A673 (cell line): ENCODE data around the gene CIAO3. TPM values are rescaled to one million over a fixed set of nuclear protein-coding genes. Genes with fewer than 3 reads are reported as not detected.

Experiments used
- BruUV-seq: library from RNA; stranded (reverse); fragments of 400-500 nt; replicated peaks from 2 replicates; lab custom pipeline; 2021; lab: Mats Ljungman, UMichigan
- CTCF ChIA-PET: fragments of 300-600 bp; sonication (Branson Sonifier 250); formaldehyde crosslinking; loops from one replicate; lab custom pipeline; 2022; ENCODE audit warnings: antibody characterized with exemption; lab: Charles Lee
- POLR2A ChIA-PET: fragments of 300-600 bp; sonication (Branson Sonifier 250); formaldehyde crosslinking; loops from one replicate; lab custom pipeline; 2022; ENCODE audit warnings: antibody characterized with exemption; ENCODE audit not compliant: low non-redundant PET; lab: Charles Lee
- DNase-seq: peaks from one replicate; pipeline ENCODE4 v3.0.0-alpha.2; 2015; ENCODE audit warnings: low spot score
- H3K27ac ChIP-seq: fragments of 200-600 bp; sonication (generic); 2 replicates; pipeline ENCODE4 v1.5.1; 2016; ENCODE audit warnings: mixed run types, low read depth, mild to moderate bottlenecking, mixed read lengths, antibody characterized with exemption, low read length; ENCODE audit not compliant: poor library complexity, severe bottlenecking
- H3K27me3 ChIP-seq: fragments of 200-600 bp; sonication (generic); replicated peaks from 2 replicates; pipeline ENCODE4 v1.6.1; 2017; ENCODE audit warnings: mixed run types, low read depth, mild to moderate bottlenecking, mixed read lengths, antibody characterized with exemption, low read length; ENCODE audit not compliant: insufficient read depth, poor library complexity
- H3K36me3 ChIP-seq: fragments of 200-600 bp; sonication (generic); 2 replicates; pipeline ENCODE4 v1.6.1; 2016; ENCODE audit warnings: mixed run types, mild to moderate bottlenecking, mixed read lengths, antibody characterized with exemption, low read length; ENCODE audit not compliant: insufficient read depth, poor library complexity, severe bottlenecking
- H3K4me1 ChIP-seq: fragments of 200-600 bp; sonication (generic); 2 replicates; pipeline ENCODE4 v1.6.1; 2017; ENCODE audit warnings: mixed run types, mild to moderate bottlenecking, mixed read lengths, antibody characterized with exemption, low read length; ENCODE audit not compliant: insufficient read depth, poor library complexity, severe bottlenecking
- H3K4me3 ChIP-seq: fragments of 200-600 bp; sonication (generic); 2 replicates; pipeline ENCODE4 v1.5.1; 2016; ENCODE audit warnings: low read depth, mixed run types, mild to moderate bottlenecking, mixed read lengths, low read length; ENCODE audit not compliant: poor library complexity, severe bottlenecking
- H3K9me3 ChIP-seq: fragments of 200-600 bp; sonication (generic); 2 replicates; pipeline ENCODE4 v1.6.1; 2016; ENCODE audit warnings: mixed run types, low read depth, mild to moderate bottlenecking, mixed read lengths, antibody characterized with exemption, low read length; ENCODE audit not compliant: poor library complexity, severe bottlenecking
- CTCF ChIP-seq: fragments of 300-800, 200-600 bp; sonication (generic); conservative IDR thresholded peaks from 2 replicates; pipeline ENCODE4 v1.5.1; 2017; ENCODE audit warnings: low read depth, mild to moderate bottlenecking, antibody characterized with exemption, low read length, moderate library complexity, mixed read lengths
- EZH2 ChIP-seq: fragments of 200-600 bp; sonication (generic); IDR thresholded peaks from 2 replicates; pipeline ENCODE4 v1.6.1; 2017; ENCODE audit warnings: borderline replicate concordance, low read depth, mild to moderate bottlenecking, mixed read lengths, antibody characterized with exemption, low read length; ENCODE audit not compliant: poor library complexity, severe bottlenecking
- intact Hi-C: fragments of 100-400 bp; cut with micrococcal nuclease; formaldehyde crosslinking; loops from one replicate; pipeline ENCODE4 v1.10.0; 2022; ENCODE audit not compliant: unreplicated experiment
- total RNA-seq: library from RNA; stranded (reverse); gene quantifications from 2 replicates; pipeline ENCODE4 v1.2.3, GENCODE V29; 2021

CIAO3 gene
- total RNA-seq, 1 experiment from 2014 or later = 48.4 TPM

GRCh38 chr16:709566-710499 lies 31.0 kb downstream of the CIAO3 start:
- DNase-seq = peak; percentile 87

GRCh38 chr16:708959-709358 lies 31.8 kb downstream of the CIAO3 start:
- no TSS peak for BruUV-seq
- intact Hi-C loops = no loop called here
- H3K27me3 ChIP-seq = peaks cover 34% of the 10 kb centered on the region

More at GRCh38 chr16:709566-710499, 31.0 kb downstream of the CIAO3 start:
- POLR2A ChIA-PET = interaction anchor here (0.7 kb wide), 1 partner anchor 30 kb away, joined by 4 read pairs; no protein-coding TSS in a partner anchor
- Histone ChIP-seq H3K4me1 (no peaks in the 10 kb centered on the region), H3K36me3 (no peaks in the 10 kb centered on the region), H3K9me3 (no peaks in the 10 kb centered on the region), H3K27me3 (peaks cover 25% of the 10 kb centered on the region), H3K4me3 (no peak overlapping the region), H3K27ac (no peak overlapping the region)
- no TSS peak for BruUV-seq
- intact Hi-C loops = loop anchor here (5.0 to 10.0 kb wide), 2 partner anchors 77 to 345 kb away; partner anchors contain the start of genes CHTF18 and RPUSD1
- TF ChIP-seq EZH2 (no peak), CTCF (no peak)
- CTCF ChIA-PET = interaction anchor here (0.5 to 2.2 kb wide), 2 partner anchors 10 to 90 kb away, joined by 3 to 8 read pairs; no protein-coding TSS in a partner anchor

GRCh38 chr16:708019-708418 lies 32.8 kb downstream of the CIAO3 start:
- intact Hi-C loops = no loop called here
- BruUV-seq = no TSS peak
- Histone ChIP-seq H3K9me3 (no peaks in the 10 kb centered on the region), H3K4me1 (no peaks in the 10 kb centered on the region), H3K4me3 (no peak overlapping the region), H3K27me3 (peaks cover 43% of the 10 kb centered on the region), H3K36me3 (no peaks in the 10 kb centered on the region), H3K27ac (no peak overlapping the region)
- TF ChIP-seq EZH2 (no peak), CTCF (no peak)
- no peak for DNase-seq
- CTCF ChIA-PET = interaction anchor here (0.5 kb wide), 2 partner anchors 10 to 131 kb away, joined by 3 to 4 read pairs; no protein-coding TSS in a partner anchor
- POLR2A ChIA-PET = no interaction called here

More at GRCh38 chr16:708959-709358, 31.8 kb downstream of the CIAO3 start:
- Histone ChIP-seq H3K4me3 (no peak overlapping the region), H3K4me1 (no peaks in the 10 kb centered on the region), H3K9me3 (no peaks in the 10 kb centered on the region), H3K27ac (no peak overlapping the region), H3K36me3 (no peaks in the 10 kb centered on the region)
- DNase-seq = no peak
- TF ChIP-seq EZH2 = no peak
- CTCF ChIA-PET = interaction anchor here (2.2 kb wide), 1 partner anchor 11 kb away, joined by 8 read pairs; no protein-coding TSS in a partner anchor
- POLR2A ChIA-PET = interaction anchor here (0.7 kb wide), 1 partner anchor 31 kb away, joined by 4 read pairs; no protein-coding TSS in a partner anchor
